ENCODE data around the gene RASD1.

Gene RASD1

GRCh38 chr17:17448723-17449122, 47.5 kb downstream of the RASD1 start:
- no peak for DNase-seq (ENCODE audit: low spot score)
- TF ChIP-seq CTCF (IDR thresholded peaks at IDR 0.05; ENCODE audit: extremely low read depth, missing control alignments): no peak

- no peak for TF ChIP-seq CTCF (IDR thresholded peaks at IDR 0.05; ENCODE audit: extremely low read depth, missing control alignments)
- no peak for DNase-seq (ENCODE audit: low spot score)
Observed at GRCh38 chr17:17448076-17448475, 48.1 kb downstream of the RASD1 start.

GRCh38 chr17:17447264-17447663, 48.9 kb downstream of the RASD1 start:
- TF ChIP-seq CTCF (IDR thresholded peaks at IDR 0.05; ENCODE audit: extremely low read depth, missing control alignments): no peak

GRCh38 chr17:17446666-17447155, 49.5 kb downstream of the RASD1 start:
- no peak for DNase-seq (ENCODE audit: low spot score)
- TF ChIP-seq CTCF (IDR thresholded peaks at IDR 0.05; ENCODE audit: extremely low read depth, missing control alignments): no peak

More at GRCh38 chr17:17447264-17447663, 48.9 kb downstream of the RASD1 start:
- no peak for DNase-seq (ENCODE audit: low spot score)

GRCh38 chr17:17445925-17446665, 50.1 kb downstream of the RASD1 start:
- TF ChIP-seq CTCF (IDR thresholded peaks at IDR 0.05; ENCODE audit: extremely low read depth, missing control alignments): no peak
- no peak for DNase-seq (ENCODE audit: low spot score)

GRCh38 chr17:17445296-17445924, 50.8 kb downstream of the RASD1 start:
- no peak for TF ChIP-seq CTCF (IDR thresholded peaks at IDR 0.05; ENCODE audit: extremely low read depth, missing control alignments)
- DNase-seq (ENCODE audit: low spot score): no peak
